Subcutaneous abdominal adipose tissue (tissue), 5 donors: Measurements from ENCODE around the gene ZNF536.
"Not testable (repeated sequence)": the region's sequence is repeated elsewhere in the genome, so short reads cannot be mapped to it uniquely, and the experiment has no call there.

ENCODE experiments used
- H3K27ac ChIP-seq: one replicate; pipeline ENCODE4 v1.7.0; 2013; ENCODE audit warnings: low read depth, mild to moderate bottlenecking, inconsistent platforms, low read length, moderate library complexity
- H3K27me3 ChIP-seq, 5 donors: one replicate each; pipeline ENCODE4 v1.7.0; 2013; ENCODE audit warnings: low read length in 5 of 5, inconsistent platforms in 1 of 5; ENCODE audit not compliant: control insufficient read depth in 5 of 5, insufficient read depth in 4 of 5
- H3K36me3 ChIP-seq, 5 donors: one replicate each; pipeline ENCODE4 v1.7.0; 2013; ENCODE audit warnings: low read length in 5 of 5; ENCODE audit not compliant: control insufficient read depth in 5 of 5, insufficient read depth in 5 of 5
- H3K4me1 ChIP-seq, 5 donors: one replicate each; pipeline ENCODE4 v1.7.0; 2013; ENCODE audit warnings: low read length in 5 of 5, mild to moderate bottlenecking in 3 of 5, moderate library complexity in 1 of 5; ENCODE audit not compliant: control insufficient read depth in 5 of 5, insufficient read depth in 5 of 5
- H3K4me3 ChIP-seq, 5 donors: one replicate each; pipeline ENCODE4 v1.7.0; 2013; ENCODE audit warnings: low read length in 5 of 5, low read depth in 1 of 5
- H3K9ac ChIP-seq, 5 donors: one replicate each; pipeline ENCODE4 v1.7.0; 2013; ENCODE audit warnings: low read length in 5 of 5, mild to moderate bottlenecking in 4 of 5, moderate library complexity in 3 of 5
- H3K9me3 ChIP-seq, 5 donors: one replicate each; pipeline ENCODE4 v1.7.0; 2013; ENCODE audit warnings: low read length in 5 of 5; ENCODE audit not compliant: control insufficient read depth in 5 of 5
- donor health status: healthy.
- donor health status: healthy.
- donor health status: healthy.
- donor health status: healthy.
- donor health status: healthy.

The ZNF536 gene

DNA sequence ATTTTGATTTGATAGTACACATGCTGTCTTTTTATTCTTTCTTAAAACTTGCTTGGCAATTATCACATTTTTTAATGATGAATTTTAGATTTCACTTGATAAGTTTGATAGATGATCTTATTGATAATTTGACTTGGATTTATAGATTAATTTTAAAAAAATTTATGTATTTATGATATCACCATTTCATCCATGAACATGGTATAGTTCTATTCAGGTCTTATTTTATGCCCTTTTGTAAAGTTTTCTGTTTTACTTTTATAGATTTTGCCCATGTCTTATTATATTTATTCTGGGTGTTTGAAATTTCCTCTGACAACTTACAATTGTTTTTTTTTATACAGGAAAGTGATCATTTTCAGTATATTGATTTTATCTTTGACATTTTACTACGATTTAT is 39.5 kb downstream of the ZNF536 start:
- H3K9ac ChIP-seq = no peak overlapping the region
- H3K4me3 ChIP-seq = no peak overlapping the region
- peaks cover 0 to 3% (median 0%) of the 10 kb centered on the region in 5 donors for H3K9me3 ChIP-seq
- H3K27ac ChIP-seq = no peak overlapping the region
- H3K27me3 ChIP-seq = peaks cover 0 to 2% (median 0%) of the 10 kb centered on the region in 5 donors
- H3K36me3 ChIP-seq = no peaks in the 10 kb centered on the region
- no peaks in the 10 kb centered on the region for H3K4me1 ChIP-seq

DNA sequence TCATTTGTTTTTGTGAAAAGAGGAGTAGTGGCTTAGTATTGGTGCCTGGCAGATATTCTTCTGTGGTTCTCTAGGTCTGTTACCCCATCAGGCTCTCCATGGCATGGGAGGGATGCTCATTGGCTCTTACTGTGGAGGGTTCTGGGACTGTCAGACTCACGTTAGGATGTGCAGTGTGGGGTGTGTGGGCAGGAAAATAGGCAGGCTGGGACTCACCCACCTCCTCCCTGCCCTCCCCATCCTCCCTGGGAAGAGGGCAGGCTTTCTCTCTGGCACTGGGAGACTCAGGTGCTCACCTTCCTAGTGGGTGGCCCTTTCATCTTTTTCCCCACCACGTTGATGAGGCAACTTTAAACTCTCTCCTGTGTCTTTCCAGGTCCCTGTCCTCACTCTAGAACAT is 44.2 kb downstream of the ZNF536 start:
- Histone ChIP-seq H3K9me3 (peaks cover 0 to 3% (median 0%) of the 10 kb centered on the region in 5 donors), H3K9ac (no peak overlapping the region), H3K4me3 (no peak overlapping the region), H3K27me3 (peaks cover 0 to 10% (median 8%) of the 10 kb centered on the region in 5 donors), H3K4me1 (no peaks in the 10 kb centered on the region), H3K36me3 (no peaks in the 10 kb centered on the region), H3K27ac (no peak overlapping the region)

DNA sequence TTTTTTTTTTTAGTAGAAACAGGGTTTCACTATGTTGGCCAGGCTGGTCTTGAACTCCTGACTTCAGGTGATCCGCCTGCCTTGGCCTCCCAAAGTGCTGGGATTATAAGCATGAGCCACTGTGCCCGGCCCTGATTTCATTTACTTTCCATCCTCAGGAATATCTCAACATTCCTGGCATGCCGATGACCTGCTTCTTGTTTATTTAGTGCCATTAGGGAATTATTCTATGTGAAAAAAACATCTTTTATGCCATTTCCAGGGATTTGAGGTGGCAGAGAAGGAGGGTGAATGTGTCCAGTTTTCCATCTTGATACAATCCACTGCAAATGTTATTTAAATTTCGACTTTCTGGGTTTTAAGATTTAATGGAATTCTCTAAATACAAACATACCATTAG is 45.0 kb downstream of the ZNF536 start:
- H3K4me3 ChIP-seq, H3K4me1 ChIP-seq, H3K9ac ChIP-seq, H3K27ac ChIP-seq, H3K9me3 ChIP-seq, H3K36me3 ChIP-seq: not testable (repeated sequence)
- H3K27me3 ChIP-seq = peaks cover 0 to 10% (median 8%) of the 10 kb centered on the region in 5 donors

GRCh38 chr19:30419568-30420180 is 47.5 kb downstream of the ZNF536 start:
- Histone ChIP-seq H3K36me3 (no peaks in the 10 kb centered on the region), H3K27me3 (peaks cover 0 to 10% (median 8%) of the 10 kb centered on the region in 5 donors), H3K4me3 (no peak overlapping the region), H3K27ac (no peak overlapping the region), H3K4me1 (no peaks in the 10 kb centered on the region), H3K9ac (no peak overlapping the region), H3K9me3 (peaks cover 0 to 3% (median 0%) of the 10 kb centered on the region in 5 donors)

DNA sequence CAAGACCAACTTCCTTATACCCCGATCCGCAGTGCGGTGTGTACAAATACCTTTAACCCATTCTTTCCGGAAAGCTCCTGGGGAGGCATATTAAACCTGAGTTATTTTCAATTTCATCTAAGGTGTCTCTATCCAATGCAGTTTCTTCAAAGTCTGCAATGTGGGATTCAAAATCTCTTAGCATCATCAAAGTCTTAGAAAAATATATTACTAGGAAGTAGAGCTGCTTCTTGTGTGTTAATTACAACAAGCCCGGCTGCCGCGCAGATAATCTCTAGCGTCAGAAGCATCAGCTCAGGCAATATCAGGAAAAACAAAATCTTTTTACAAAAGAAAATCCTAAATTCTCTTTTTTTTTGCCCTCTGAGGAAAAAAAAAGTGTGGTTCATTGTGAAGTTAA is 48.1 kb downstream of the ZNF536 start:
- no peaks in the 10 kb centered on the region for H3K4me1 ChIP-seq
- peaks cover 0 to 3% (median 0%) of the 10 kb centered on the region in 5 donors for H3K9me3 ChIP-seq
- no peak overlapping the region for H3K9ac ChIP-seq
- peaks cover 0 to 10% (median 8%) of the 10 kb centered on the region in 5 donors for H3K27me3 ChIP-seq
- no peak overlapping the region for H3K27ac ChIP-seq
- no peaks in the 10 kb centered on the region for H3K36me3 ChIP-seq
- no peak overlapping the region for H3K4me3 ChIP-seq

DNA sequence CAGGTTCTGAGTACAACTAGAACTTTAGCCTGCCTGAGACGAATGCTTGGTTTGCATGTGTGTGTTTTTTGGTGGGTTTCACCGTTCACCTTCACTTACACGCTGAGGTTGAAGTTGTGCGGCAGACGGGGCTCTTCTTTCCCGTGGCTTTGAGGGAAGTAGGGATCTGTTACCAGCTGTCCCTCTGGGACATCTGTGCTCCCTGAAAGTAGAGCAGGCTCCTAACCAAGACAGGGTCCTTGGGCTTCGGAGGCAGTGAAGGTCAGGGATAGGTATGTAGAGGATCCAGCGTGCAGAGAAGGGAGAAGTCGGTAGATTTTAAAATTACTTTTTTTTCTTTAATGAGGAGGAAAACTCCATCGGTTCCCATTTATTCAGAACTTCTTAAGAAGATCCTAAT is 48.7 kb downstream of the ZNF536 start:
- Histone ChIP-seq H3K9me3 (peaks cover 0 to 3% (median 0%) of the 10 kb centered on the region in 5 donors), H3K4me3 (no peak overlapping the region), H3K27ac (no peak overlapping the region), H3K27me3 (peaks cover 0 to 10% (median 8%) of the 10 kb centered on the region in 5 donors), H3K4me1 (no peaks in the 10 kb centered on the region), H3K9ac (no peak overlapping the region), H3K36me3 (no peaks in the 10 kb centered on the region)

DNA sequence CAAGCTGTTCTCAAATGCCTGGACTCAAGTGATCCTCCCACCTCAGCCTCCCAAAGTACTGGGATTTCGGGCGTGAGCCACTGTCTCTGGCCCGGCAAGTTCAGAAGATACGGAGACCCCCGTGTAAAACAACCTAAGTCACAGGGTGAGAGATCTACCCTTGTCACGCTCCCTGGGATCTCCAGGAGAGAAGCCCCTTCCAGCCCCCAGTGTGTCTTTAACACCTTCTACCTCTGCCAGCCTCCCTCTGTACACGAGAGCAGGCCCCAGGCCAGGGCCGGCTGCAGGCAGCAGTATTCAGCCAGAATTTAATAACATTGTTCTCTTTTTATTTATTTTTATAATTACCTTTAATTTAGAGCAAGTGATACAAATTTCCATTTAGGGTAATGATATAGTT is 49.4 kb downstream of the ZNF536 start:
- H3K27me3 ChIP-seq = peaks cover 0 to 10% (median 5%) of the 10 kb centered on the region in 5 donors
- H3K36me3 ChIP-seq = no peaks in the 10 kb centered on the region
- H3K4me1 ChIP-seq = no peaks in the 10 kb centered on the region

DNA sequence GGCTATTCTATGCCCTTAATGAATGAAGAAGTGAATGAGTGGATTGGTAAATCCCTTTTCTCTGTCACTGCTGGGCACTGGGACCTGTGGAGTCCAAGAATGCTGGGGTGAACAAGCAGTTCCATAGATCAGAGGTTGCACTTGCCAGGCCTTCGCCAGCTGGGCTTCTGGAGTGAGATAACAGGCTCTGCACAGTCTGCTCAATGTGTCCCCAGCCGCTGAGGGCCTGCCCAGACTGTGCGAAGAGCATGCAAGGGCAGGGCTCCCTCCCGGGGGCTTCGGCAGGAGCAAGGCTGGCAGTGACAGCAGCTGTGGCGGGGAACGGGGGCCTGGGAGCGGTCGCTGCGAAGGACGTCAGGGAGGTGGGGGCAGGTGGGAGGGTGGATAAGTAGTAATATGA is 51.3 kb downstream of the ZNF536 start:
- no peak overlapping the region for H3K9ac ChIP-seq

More for the DNA sequence above, 49.4 kb downstream of the ZNF536 start:
- no peak overlapping the region for H3K27ac ChIP-seq
- H3K4me3 ChIP-seq = no peak overlapping the region
- H3K9ac ChIP-seq = no peak overlapping the region
- H3K9me3 ChIP-seq = peaks cover 0 to 2% (median 0%) of the 10 kb centered on the region in 5 donors

GRCh38 chr19:30425885-30426838 is 54.0 kb downstream of the ZNF536 start:
- H3K4me1 ChIP-seq = no peaks in the 10 kb centered on the region
- no peak overlapping the region for H3K27ac ChIP-seq
- H3K36me3 ChIP-seq = no peaks in the 10 kb centered on the region
- peaks cover 0 to 4% (median 2%) of the 10 kb centered on the region in 5 donors for H3K27me3 ChIP-seq
- no peak overlapping the region for H3K4me3 ChIP-seq
- no peak overlapping the region for H3K9ac ChIP-seq
- peaks cover 0 to 2% (median 0%) of the 10 kb centered on the region in 5 donors for H3K9me3 ChIP-seq

More for the DNA sequence above, 51.3 kb downstream of the ZNF536 start:
- Histone ChIP-seq H3K4me1 (no peaks in the 10 kb centered on the region), H3K9me3 (peaks cover 0 to 2% (median 0%) of the 10 kb centered on the region in 5 donors), H3K27ac (no peak overlapping the region), H3K36me3 (no peaks in the 10 kb centered on the region), H3K4me3 (no peak overlapping the region), H3K27me3 (peaks cover 0 to 10% (median 5%) of the 10 kb centered on the region in 5 donors)

- Histone ChIP-seq H3K27ac (no peak overlapping the region), H3K9me3 (peaks cover 0 to 2% (median 0%) of the 10 kb centered on the region in 5 donors), H3K4me3 (no peak overlapping the region), H3K27me3 (peaks cover 0 to 3% (median 2%) of the 10 kb centered on the region in 5 donors), H3K36me3 (no peaks in the 10 kb centered on the region), H3K4me1 (no peaks in the 10 kb centered on the region), H3K9ac (no peak overlapping the region)
Measured at GRCh38 chr19:30426864-30427263, 54.7 kb downstream of the ZNF536 start.
